Mucosa of descending colon (tissue), 3 donors: ENCODE measurements around the gene MAP3K21. TPM values are rescaled to one million over a fixed set of nuclear protein-coding genes. Genes with fewer than 3 reads are reported as not detected.

Experiments
- ATAC-seq: fragments of 200-7000 bp; cut with Tn5 transposase; one replicate; pipeline ENCODE4 v1.9.1; 2020; ENCODE audit warnings: mild to moderate bottlenecking, moderate library complexity
- DNase-seq, 3 donors: peaks; one replicate each; pipeline ENCODE4 v3.0.0-alpha.2; 2020
- H3K36me3 ChIP-seq: fragments of 200-600 bp; one replicate; pipeline ENCODE4 v1.8.0; 2021; ENCODE audit warnings: low read depth, mild to moderate bottlenecking
- H3K4me1 ChIP-seq: fragments of 200-600 bp; one replicate; pipeline ENCODE4 v1.8.0; 2021; ENCODE audit warnings: low read depth, mild to moderate bottlenecking
- H3K4me3 ChIP-seq: fragments of 200-600 bp; one replicate; pipeline ENCODE4 v1.8.0; 2021; ENCODE audit warnings: mild to moderate bottlenecking
- H3K9me3 ChIP-seq: fragments of 200-600 bp; one replicate; pipeline ENCODE4 v1.8.0; 2021; ENCODE audit warnings: mild to moderate bottlenecking
- CTCF ChIP-seq: fragments of 200-600 bp; IDR thresholded peaks from one replicate; pipeline ENCODE4 v1.8.0; 2022; ENCODE audit warnings: antibody characterized with exemption, mild to moderate bottlenecking
- intact Hi-C, 2 donors: fragments of 100-400 bp; cut with DNase I in 1 of 2; cut with micrococcal nuclease in 1 of 2; formaldehyde crosslinking; loops; one replicate each; pipeline versions ENCODE4 v1.11.0 to v1.11.1; 2022; cut with DNase I, micrococcal nuclease
- total RNA-seq, 3 donors: library from RNA; stranded (reverse); fragmentation: NEBNext Ultra II Directional in 2 of 3; extraction: Animal tissue kit (Norgen Biotek cat#: 25700) in 2 of 3; gene quantifications; one replicate each; pipeline versions ENCODE4 v1.2.1 to v1.2.4, GENCODE V29; 2021 to 2023
- donor health status: DM: no; HTN: no; CAD: no; lungs with moderate emphysema.
- donor health status: DM: no; HTN: no; CAD: no.
- donor health status: DM: no; HTN: yes; CAD: no.

MAP3K21 gene
- total RNA-seq, 3 donors from 2014 or later: 8.3 to 21.1 (median 12.6) TPM

GRCh38 chr1:233395863-233396646, 68.5 kb downstream of the MAP3K21 start:
- intact Hi-C loops: no loop called here

GRCh38 chr1:233406339-233406960, 78.9 kb downstream of the MAP3K21 start:
- Histone ChIP-seq H3K4me1 (no peaks in the 10 kb centered on the region), H3K36me3 (no peaks in the 10 kb centered on the region), H3K9me3 (no peaks in the 10 kb centered on the region), H3K4me3 (no peak overlapping the region)
- DNase-seq (no peak), ATAC-seq (no peak)
- intact Hi-C loops: no loop called here
- TF ChIP-seq CTCF: no peak

More at GRCh38 chr1:233395863-233396646, 68.5 kb downstream of the MAP3K21 start:
- Histone ChIP-seq H3K9me3 (no peaks in the 10 kb centered on the region), H3K4me1 (no peaks in the 10 kb centered on the region), H3K4me3 (no peak overlapping the region), H3K36me3 (no peaks in the 10 kb centered on the region)
- ATAC-seq (no peak), DNase-seq (no peak)
- TF ChIP-seq CTCF: no peak

- intact Hi-C loops: no loop called here
- Histone ChIP-seq H3K4me1 (no peaks in the 10 kb centered on the region), H3K9me3 (no peaks in the 10 kb centered on the region), H3K4me3 (no peak overlapping the region), H3K36me3 (no peaks in the 10 kb centered on the region)
- no peak for DNase-seq
- no peak for ATAC-seq
- no peak for TF ChIP-seq CTCF
These were observed 79.6 kb downstream of the MAP3K21 start for GRCh38 chr1:233406994-233407631.

GRCh38 chr1:233409540-233409939, 82.0 kb downstream of the MAP3K21 start:
- no peaks in the 10 kb centered on the region for H3K36me3 ChIP-seq
- intact Hi-C loops: no loop called here
- DNase-seq (no peak), ATAC-seq (no peak)
- TF ChIP-seq CTCF: no peak
- no peak overlapping the region for H3K4me3 ChIP-seq
- no peaks in the 10 kb centered on the region for H3K9me3 ChIP-seq
- H3K4me1 ChIP-seq: no peaks in the 10 kb centered on the region

- no peaks in the 10 kb centered on the region for H3K36me3 ChIP-seq
- no peaks in the 10 kb centered on the region for H3K9me3 ChIP-seq
- H3K4me3 ChIP-seq: no peak overlapping the region
- no peak for TF ChIP-seq CTCF
- ATAC-seq: no peak
- DNase-seq: no peak
- intact Hi-C loops: no loop called here
- no peaks in the 10 kb centered on the region for H3K4me1 ChIP-seq
These were observed 83.4 kb downstream of the MAP3K21 start for GRCh38 chr1:233410906-233411305.
